IPS-NIHi11 (cell line): ENCODE measurements around the gene SULT1C3.
A peak's percentile ranks its signal among the peaks of the same experiment; 100 is the strongest.
"Not testable (repeated sequence)": the region's sequence is repeated elsewhere in the genome, so short reads cannot be mapped to it uniquely, and the experiment has no call there.

ENCODE experiments used
- DNase-seq: peaks from one replicate; pipeline ENCODE4 v3.0.0; 2012; ENCODE audit warnings: mixed read lengths, low spot score

Gene SULT1C3

GRCh38 chr2:108244667-108245414 is 5.1 kb downstream of the SULT1C3 start:
- no peak for DNase-seq

- no peak for DNase-seq
Measured at GRCh38 chr2:108253106-108253505, 13.3 kb downstream of the SULT1C3 start.

- no peak for DNase-seq
Measured at GRCh38 chr2:108257757-108258331, 18.1 kb downstream of the SULT1C3 start.

- no peak for DNase-seq
Measured at GRCh38 chr2:108260773-108261172, 21.0 kb downstream of the SULT1C3 start.

GRCh38 chr2:108262036-108262435 is 22.3 kb downstream of the SULT1C3 start:
- DNase-seq, result no peak

GRCh38 chr2:108263401-108263800 is 23.6 kb downstream of the SULT1C3 start:
- no peak for DNase-seq

- DNase-seq, result no peak
Measured at GRCh38 chr2:108266218-108266617, 26.4 kb downstream of the SULT1C3 start.

GRCh38 chr2:108267101-108267500 is 27.3 kb downstream of the SULT1C3 start:
- DNase-seq, result no peak

GRCh38 chr2:108268001-108268400 is 28.2 kb downstream of the SULT1C3 start:
- DNase-seq, result no peak

- DNase-seq, result no peak
Measured at GRCh38 chr2:108270346-108270745, 30.6 kb downstream of the SULT1C3 start.

- no peak for DNase-seq
Measured at GRCh38 chr2:108270768-108271506, 31.2 kb downstream of the SULT1C3 start.

- DNase-seq, result no peak
Measured at GRCh38 chr2:108271691-108272253, 32.0 kb downstream of the SULT1C3 start.

- no peak for DNase-seq
Measured at GRCh38 chr2:108278631-108279030, 38.9 kb downstream of the SULT1C3 start.

- no peak for DNase-seq
Measured at GRCh38 chr2:108279468-108279867, 39.7 kb downstream of the SULT1C3 start.

GRCh38 chr2:108280466-108280865 is 40.7 kb downstream of the SULT1C3 start:
- DNase-seq, result no peak

- not testable (repeated sequence) for DNase-seq
Measured at GRCh38 chr2:108284566-108284965, 44.8 kb downstream of the SULT1C3 start.

- DNase-seq, result no peak
Measured at GRCh38 chr2:108285616-108286015, 45.8 kb downstream of the SULT1C3 start.

GRCh38 chr2:108287169-108287568 is 47.4 kb downstream of the SULT1C3 start:
- no peak for DNase-seq

- peak; percentile 69 for DNase-seq
Measured at GRCh38 chr2:108288534-108289106, 48.9 kb downstream of the SULT1C3 start, which contains the start of gene SULT1C2. SULT1C2 (plus strand) TSS chr2:108288895; CDS start chr2:108293668, 4,773 bp downstream.

- no peak for DNase-seq
Measured at GRCh38 chr2:108293850-108294249, 54.1 kb downstream of the SULT1C3 start.

GRCh38 chr2:108297436-108298141 is 57.8 kb downstream of the SULT1C3 start:
- DNase-seq, result no peak

- DNase-seq, result no peak
Measured at GRCh38 chr2:108301558-108301957, 61.8 kb downstream of the SULT1C3 start.
